ENCODE measurements around the gene SETMAR. TPM values are rescaled to one million over a fixed set of nuclear protein-coding genes. Genes with fewer than 3 reads are reported as not detected.

SETMAR gene
- total RNA-seq, 1 experiment from 2014 or later, result 9.4 TPM

DNA sequence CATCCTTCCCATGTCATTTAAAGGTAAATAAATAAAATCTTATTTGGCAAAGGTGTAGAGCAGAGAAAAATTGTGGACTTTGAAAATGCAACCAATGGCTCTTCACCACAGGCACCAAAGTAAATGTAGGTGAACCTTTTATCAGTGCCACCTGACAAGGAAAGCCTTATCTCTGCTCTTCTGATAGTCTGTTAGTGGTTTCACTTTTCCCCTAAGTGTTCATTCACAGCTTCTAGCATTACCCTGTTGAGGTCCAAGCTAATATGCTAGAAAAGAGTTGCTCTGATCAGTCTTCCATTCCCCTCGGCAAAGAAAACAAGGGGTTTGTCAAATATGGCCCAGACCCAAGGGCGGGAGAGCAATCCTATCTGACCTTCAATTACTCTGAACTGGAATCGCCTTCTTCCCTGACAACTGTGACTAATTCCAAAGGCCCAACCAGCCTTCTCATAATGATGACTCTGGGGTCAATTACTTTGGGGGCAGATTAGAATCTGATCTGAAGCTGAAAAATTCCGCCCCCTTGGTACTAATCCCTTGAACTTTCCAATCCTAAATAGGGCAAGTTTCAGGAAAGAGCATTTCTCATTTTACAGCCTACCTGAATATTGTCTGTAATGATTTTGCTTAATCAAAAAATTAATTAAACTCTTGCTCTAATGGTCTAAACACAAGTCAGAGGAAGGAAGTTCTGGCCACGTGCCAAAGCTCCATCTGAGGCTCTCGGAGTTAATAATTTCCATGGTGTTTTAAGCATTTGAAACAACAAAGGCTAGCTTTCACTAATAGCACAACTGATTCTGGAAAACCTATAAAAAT lies 52.4 kb downstream of the SETMAR start:
- Histone ChIP-seq H3K4me3 (replicated peaks in 1 of 2; ENCODE audit: low read depth in 1 of 2, low read length in 2 of 2) (no peak overlapping the region), H3K4me1 (ENCODE audit: control insufficient read depth in 1 of 2, insufficient read depth in 2 of 2, low read length in 2 of 2) (no peaks in the 10 kb centered on the region), H2AFZ (ENCODE audit: low read depth, low read length, poor library complexity, severe bottlenecking) (no peak overlapping the region), H3K4me2 (ENCODE audit: low read length) (no peak overlapping the region), H3K79me2 (ENCODE audit: insufficient read depth, low read length) (no peaks in the 10 kb centered on the region), H3K27me3 (ENCODE audit: insufficient read depth, low read length) (no peaks in the 10 kb centered on the region), H4K20me1 (ENCODE audit: insufficient read depth) (no peaks in the 10 kb centered on the region), H3K9me3 (ENCODE audit: control insufficient read depth in 1 of 2, insufficient read depth in 1 of 2, low read depth in 1 of 2, low read length in 2 of 2) (no peaks in the 10 kb centered on the region), H3K36me3 (ENCODE audit: control insufficient read depth in 1 of 2, insufficient read depth in 2 of 2, low read length in 2 of 2) (no peaks in the 10 kb centered on the region), H3K9ac (ENCODE audit: low read length) (no peak overlapping the region), H3K9me2 (ENCODE audit: insufficient read depth) (no peaks in the 10 kb centered on the region), H3K27ac (ENCODE audit: low read depth, low read length) (no peak overlapping the region)
- intact Hi-C loops (cut with micrococcal nuclease), result loop anchor here (10.0 kb wide), 1 partner anchor 699 kb away; no protein-coding TSS in a partner anchor
- ChIA-PET POLR2A (no interaction called here), RAD21 (ENCODE audit: low non-redundant PET in 1 of 2, low total read pairs in 2 of 2, uncharacterized antibody in 2 of 2, unreplicated experiment in 2 of 2) (no interaction called here), CTCF (no interaction called here)
- BruUV-seq (replicated peaks), result no TSS peak
- TF ChIP-seq EZH2phosphoT487 (IDR thresholded peaks at IDR 0.05; ENCODE audit: borderline replicate concordance) (no peak), YY1 (IDR thresholded peaks at IDR 0.05; ENCODE audit: extremely low read depth, insufficient replicate concordance, low read depth, low read length) (no peak), POLR2A (IDR thresholded peaks at IDR 0.05; ENCODE audit: borderline replicate concordance, extremely low read depth, insufficient read depth, insufficient read length) (no peak), SIN3A (IDR thresholded peaks at IDR 0.05; ENCODE audit: low read depth) (no peak), ZFX (IDR thresholded peaks at IDR 0.05) (no peak), REST (IDR thresholded peaks at IDR 0.05; ENCODE audit: low read depth) (no peak), TCF7L2 (IDR thresholded peaks at IDR 0.05; ENCODE audit: borderline replicate concordance, extremely low read depth, insufficient read depth, insufficient read length) (no peak), ELF1 (IDR thresholded peaks at IDR 0.05; ENCODE audit: borderline replicate concordance, low read depth) (no peak), POLR2AphosphoS5 (IDR thresholded peaks at IDR 0.05; ENCODE audit: low read depth, low read length) (no peak), CEBPB (IDR thresholded peaks at IDR 0.05; ENCODE audit: low read depth) (no peak), ZNF274 (IDR thresholded peaks at IDR 0.05; ENCODE audit: low read depth, low read length) (no peak)
- TF ChIP-seq, protein P1, sequence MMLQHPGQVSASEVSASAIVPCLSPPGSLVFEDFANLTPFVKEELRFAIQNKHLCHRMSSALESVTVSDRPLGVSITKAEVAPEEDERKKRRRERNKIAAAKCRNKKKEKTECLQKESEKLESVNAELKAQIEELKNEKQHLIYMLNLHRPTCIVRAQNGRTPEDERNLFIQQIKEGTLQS (IDR thresholded peaks at IDR 0.05), result no peak
- DNase-seq (ENCODE audit: low read depth, low spot score) (no peak), ATAC-seq (no peak)
